Measurements from ENCODE around the gene VPS13A.

- TF ChIP-seq, protein P1, sequence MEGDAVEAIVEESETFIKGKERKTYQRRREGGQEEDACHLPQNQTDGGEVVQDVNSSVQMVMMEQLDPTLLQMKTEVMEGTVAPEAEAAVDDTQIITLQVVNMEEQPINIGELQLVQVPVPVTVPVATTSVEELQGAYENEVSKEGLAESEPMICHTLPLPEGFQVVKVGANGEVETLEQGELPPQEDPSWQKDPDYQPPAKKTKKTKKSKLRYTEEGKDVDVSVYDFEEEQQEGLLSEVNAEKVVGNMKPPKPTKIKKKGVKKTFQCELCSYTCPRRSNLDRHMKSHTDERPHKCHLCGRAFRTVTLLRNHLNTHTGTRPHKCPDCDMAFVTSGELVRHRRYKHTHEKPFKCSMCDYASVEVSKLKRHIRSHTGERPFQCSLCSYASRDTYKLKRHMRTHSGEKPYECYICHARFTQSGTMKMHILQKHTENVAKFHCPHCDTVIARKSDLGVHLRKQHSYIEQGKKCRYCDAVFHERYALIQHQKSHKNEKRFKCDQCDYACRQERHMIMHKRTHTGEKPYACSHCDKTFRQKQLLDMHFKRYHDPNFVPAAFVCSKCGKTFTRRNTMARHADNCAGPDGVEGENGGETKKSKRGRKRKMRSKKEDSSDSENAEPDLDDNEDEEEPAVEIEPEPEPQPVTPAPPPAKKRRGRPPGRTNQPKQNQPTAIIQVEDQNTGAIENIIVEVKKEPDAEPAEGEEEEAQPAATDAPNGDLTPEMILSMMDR (IDR thresholded peaks at IDR 0.05) = peak; percentile 86 to 97 (median 88)
- no peak for TF ChIP-seq POLR2A (IDR thresholded peaks at IDR 0.05; ENCODE audit: low read depth)
Measured at GRCh38 chr9:77433675-77434445, 256.5 kb downstream of the VPS13A start.

All from esophagus muscularis mucosa (tissue), 3 donors.